LHCN-M2 (cell line): ENCODE results near the gene XYLT1. TPM values are rescaled to one million over a fixed set of nuclear protein-coding genes. Genes with fewer than 3 reads are reported as not detected.

Experiments
- DNase-seq: peaks from one replicate; pipeline ENCODE4 v3.0.0-alpha.2; 2012; ENCODE audit warnings: low read depth
- total RNA-seq: library from RNA; depleted of rRNA; stranded (reverse); fragments of >200 nt; gene quantifications from 2 replicates; pipeline ENCODE4 v1.2.3, GENCODE V29; 2014

Gene XYLT1
- total RNA-seq, 1 experiment from 2014 or later, result 2.7 TPM

GRCh38 chr16:17205279-17206211, 265.2 kb downstream of the XYLT1 start:
- no peak for DNase-seq

GRCh38 chr16:17204644-17205043, 266.1 kb downstream of the XYLT1 start:
- no peak for DNase-seq

GRCh38 chr16:17204206-17204605, 266.6 kb downstream of the XYLT1 start:
- no peak for DNase-seq

GRCh38 chr16:17203424-17203823, 267.3 kb downstream of the XYLT1 start:
- DNase-seq, result no peak

- no peak for DNase-seq
These were observed 271.6 kb downstream of the XYLT1 start for GRCh38 chr16:17199135-17199534.

- no peak for DNase-seq
These were observed 274.2 kb downstream of the XYLT1 start for GRCh38 chr16:17196526-17196925.

GRCh38 chr16:17194190-17194780, 276.5 kb downstream of the XYLT1 start:
- DNase-seq, result no peak

- DNase-seq, result no peak
These were observed 277.1 kb downstream of the XYLT1 start for GRCh38 chr16:17193566-17194100.

GRCh38 chr16:17184026-17184425, 286.7 kb downstream of the XYLT1 start:
- no peak for DNase-seq

- DNase-seq, result no peak
These were observed 292.5 kb downstream of the XYLT1 start for GRCh38 chr16:17177959-17178905.

GRCh38 chr16:17177242-17177958, 293.4 kb downstream of the XYLT1 start:
- DNase-seq, result peak; percentile 8

- DNase-seq, result no peak
These were observed 294.6 kb downstream of the XYLT1 start for GRCh38 chr16:17176199-17176598.

GRCh38 chr16:17173281-17173680, 297.5 kb downstream of the XYLT1 start:
- no peak for DNase-seq

- DNase-seq, result no peak
These were observed 299.3 kb downstream of the XYLT1 start for GRCh38 chr16:17171250-17172143.

- no peak for DNase-seq
These were observed 300.3 kb downstream of the XYLT1 start for GRCh38 chr16:17170435-17170834.

- no peak for DNase-seq
These were observed 302.6 kb downstream of the XYLT1 start for GRCh38 chr16:17168181-17168580.

- DNase-seq, result no peak
These were observed 304.7 kb downstream of the XYLT1 start for GRCh38 chr16:17166095-17166494.

GRCh38 chr16:17162560-17162959, 308.2 kb downstream of the XYLT1 start:
- no peak for DNase-seq

GRCh38 chr16:17160920-17161431, 309.8 kb downstream of the XYLT1 start:
- DNase-seq, result no peak
